WTC11 (cell line): ENCODE measurements around the gene RBM18. TPM values are rescaled to one million over a fixed set of nuclear protein-coding genes. Genes with fewer than 3 reads are reported as not detected.

Experiments used
- CREB1 ChIP-seq: sonication (generic); formaldehyde crosslinking; IDR thresholded peaks from 2 replicates; pipeline ENCODE4 v1.8.0; 2023; ENCODE audit warnings: mild to moderate bottlenecking, missing genetic modification reagents
- FOXP1 ChIP-seq: sonication (generic); formaldehyde crosslinking; IDR thresholded peaks from 2 replicates; pipeline ENCODE4 v1.8.0; 2022; ENCODE audit warnings: missing genetic modification reagents, mild to moderate bottlenecking, moderate library complexity, borderline replicate concordance
- NFE2L1 ChIP-seq: sonication (generic); formaldehyde crosslinking; IDR thresholded peaks from 2 replicates; pipeline ENCODE4 v1.8.1; 2023; ENCODE audit warnings: missing genetic modification reagents
- NFYB ChIP-seq: sonication (generic); formaldehyde crosslinking; conservative IDR thresholded peaks from 2 replicates; pipeline ENCODE4 v1.8.0; 2022; ENCODE audit warnings: low read depth, missing genetic modification reagents
- OVOL2 ChIP-seq: fragments of 250-450 bp; sonication (Bioruptor Pico); IDR thresholded peaks from 2 replicates; pipeline ENCODE4 v1.9.0; 2021; ENCODE audit warnings: mild to moderate bottlenecking, borderline replicate concordance
- RORB ChIP-seq: fragments of 250-450 bp; sonication (Bioruptor Pico); IDR thresholded peaks from 2 replicates; pipeline ENCODE4 v1.9.0; 2021; ENCODE audit warnings: mild to moderate bottlenecking
- SMAD4 ChIP-seq: sonication (generic); formaldehyde crosslinking; IDR thresholded peaks from 2 replicates; pipeline ENCODE4 v1.8.0; 2022; ENCODE audit warnings: mild to moderate bottlenecking, missing genetic modification reagents
- SP1 ChIP-seq: sonication (generic); formaldehyde crosslinking; conservative IDR thresholded peaks from 2 replicates; pipeline ENCODE4 v1.8.1; 2022; ENCODE audit warnings: missing genetic modification reagents
- TEAD4 ChIP-seq: sonication (generic); formaldehyde crosslinking; IDR thresholded peaks from 2 replicates; pipeline ENCODE4 v1.8.0; 2022; ENCODE audit warnings: mild to moderate bottlenecking, missing genetic modification reagents
- TP53 ChIP-seq: sonication (generic); formaldehyde crosslinking; IDR thresholded peaks from 2 replicates; pipeline ENCODE4 v1.8.1; 2023; ENCODE audit warnings: mild to moderate bottlenecking, missing genetic modification reagents
- ZNF138 ChIP-seq: sonication (generic); formaldehyde crosslinking; conservative IDR thresholded peaks from 2 replicates; pipeline ENCODE4 v1.8.1; 2022; ENCODE audit warnings: mild to moderate bottlenecking, moderate library complexity, missing genetic modification reagents
- ZNF219 ChIP-seq: sonication (generic); formaldehyde crosslinking; IDR thresholded peaks from 2 replicates; pipeline ENCODE4 v1.8.0; 2023; ENCODE audit warnings: missing genetic modification reagents, mild to moderate bottlenecking, borderline replicate concordance
- ZNF232 ChIP-seq: sonication (generic); formaldehyde crosslinking; IDR thresholded peaks from 2 replicates; pipeline ENCODE4 v1.8.0; 2022; ENCODE audit warnings: mild to moderate bottlenecking, missing genetic modification reagents
- ZNF671 ChIP-seq: fragments of 250-450 bp; sonication (Bioruptor Pico); IDR thresholded peaks from 2 replicates; pipeline ENCODE4 v1.8.0; 2021; ENCODE audit warnings: mild to moderate bottlenecking
- total RNA-seq: library from RNA; stranded (reverse); gene quantifications from 3 replicates; pipeline ENCODE4 v1.2.3, GENCODE V29; 2021
- TF ChIP-seq, protein P1 (sequence below): sonication (generic); formaldehyde crosslinking; IDR thresholded peaks from 2 replicates; pipeline ENCODE4 v1.8.0; 2022; ENCODE audit warnings: missing genetic modification reagents
- TF ChIP-seq, protein P2 (sequence below): fragments of 250-450 bp; sonication (Bioruptor Pico); IDR thresholded peaks from 2 replicates; pipeline ENCODE4 v2.1.2; 2022; ENCODE audit warnings: mild to moderate bottlenecking, moderate library complexity
- TF ChIP-seq, protein P3 (sequence below): fragments of 250-450 bp; sonication (Bioruptor Pico); IDR thresholded peaks from 2 replicates; pipeline ENCODE4 v1.9.0; 2021; ENCODE audit warnings: mild to moderate bottlenecking
- TF ChIP-seq, protein P4 (sequence below): sonication (generic); formaldehyde crosslinking; IDR thresholded peaks from 2 replicates; pipeline ENCODE4 v1.8.1; 2022; ENCODE audit warnings: mild to moderate bottlenecking, moderate library complexity, missing genetic modification reagents
- TF ChIP-seq, protein P5 (sequence below): sonication (generic); formaldehyde crosslinking; IDR thresholded peaks from 2 replicates; pipeline ENCODE4 v1.8.0; 2022; ENCODE audit warnings: mild to moderate bottlenecking, missing genetic modification reagents
- TF ChIP-seq, protein P6 (sequence below): sonication (generic); formaldehyde crosslinking; IDR thresholded peaks from 2 replicates; pipeline ENCODE4 v1.8.1; 2023; ENCODE audit warnings: mild to moderate bottlenecking, missing genetic modification reagents
- TF ChIP-seq, protein P7 (sequence below): sonication (generic); formaldehyde crosslinking; IDR thresholded peaks from 2 replicates; pipeline ENCODE4 v1.8.1; 2023; ENCODE audit warnings: mild to moderate bottlenecking, missing genetic modification reagents, moderate library complexity
- TF ChIP-seq, protein P8 (sequence below): sonication (generic); formaldehyde crosslinking; IDR thresholded peaks from 2 replicates; pipeline ENCODE4 v1.8.0; 2023; ENCODE audit warnings: missing genetic modification reagents

Gene RBM18
- total RNA-seq, 1 experiment from 2014 or later: 11.4 TPM

DNA sequence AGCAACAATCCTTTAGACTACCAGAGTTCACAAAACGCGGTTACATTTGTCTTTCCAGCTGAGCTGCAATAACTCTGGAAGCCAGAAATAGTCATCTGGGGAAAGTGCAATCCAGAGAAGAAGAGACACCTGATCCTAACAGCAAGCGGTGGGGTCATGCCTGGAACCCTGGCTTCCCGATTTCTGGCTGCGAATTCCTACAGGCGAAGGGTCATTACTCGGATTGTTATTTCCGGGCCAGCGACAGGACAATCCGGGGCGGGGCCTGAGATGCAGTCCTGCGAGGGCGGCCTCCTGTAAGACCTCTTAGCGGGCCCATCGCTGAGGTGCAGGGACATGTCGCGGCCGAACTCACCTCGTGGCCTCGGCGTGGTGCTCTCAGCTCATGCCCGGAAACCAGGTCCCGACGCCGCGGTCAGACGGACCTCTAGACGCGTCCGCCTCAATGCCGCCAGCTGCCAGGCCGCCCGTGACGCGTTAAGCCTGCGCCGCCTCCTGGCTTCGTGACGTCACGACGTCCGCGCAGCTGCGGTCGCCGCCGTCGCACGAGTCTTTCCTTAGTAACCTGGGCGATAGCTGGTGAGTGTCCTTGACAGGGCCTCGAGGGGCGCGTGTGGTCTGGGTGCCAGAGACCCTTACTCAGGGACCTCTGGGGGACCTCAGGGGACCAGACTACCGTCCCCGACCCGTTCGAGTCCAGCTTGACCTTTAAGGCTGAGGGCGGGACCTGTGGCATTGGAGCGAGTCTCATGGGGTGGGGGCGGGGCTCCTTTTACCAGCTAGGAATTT, at the start of gene RBM18, which contains the start of gene MRRF (continued):
- TF ChIP-seq, protein P1, sequence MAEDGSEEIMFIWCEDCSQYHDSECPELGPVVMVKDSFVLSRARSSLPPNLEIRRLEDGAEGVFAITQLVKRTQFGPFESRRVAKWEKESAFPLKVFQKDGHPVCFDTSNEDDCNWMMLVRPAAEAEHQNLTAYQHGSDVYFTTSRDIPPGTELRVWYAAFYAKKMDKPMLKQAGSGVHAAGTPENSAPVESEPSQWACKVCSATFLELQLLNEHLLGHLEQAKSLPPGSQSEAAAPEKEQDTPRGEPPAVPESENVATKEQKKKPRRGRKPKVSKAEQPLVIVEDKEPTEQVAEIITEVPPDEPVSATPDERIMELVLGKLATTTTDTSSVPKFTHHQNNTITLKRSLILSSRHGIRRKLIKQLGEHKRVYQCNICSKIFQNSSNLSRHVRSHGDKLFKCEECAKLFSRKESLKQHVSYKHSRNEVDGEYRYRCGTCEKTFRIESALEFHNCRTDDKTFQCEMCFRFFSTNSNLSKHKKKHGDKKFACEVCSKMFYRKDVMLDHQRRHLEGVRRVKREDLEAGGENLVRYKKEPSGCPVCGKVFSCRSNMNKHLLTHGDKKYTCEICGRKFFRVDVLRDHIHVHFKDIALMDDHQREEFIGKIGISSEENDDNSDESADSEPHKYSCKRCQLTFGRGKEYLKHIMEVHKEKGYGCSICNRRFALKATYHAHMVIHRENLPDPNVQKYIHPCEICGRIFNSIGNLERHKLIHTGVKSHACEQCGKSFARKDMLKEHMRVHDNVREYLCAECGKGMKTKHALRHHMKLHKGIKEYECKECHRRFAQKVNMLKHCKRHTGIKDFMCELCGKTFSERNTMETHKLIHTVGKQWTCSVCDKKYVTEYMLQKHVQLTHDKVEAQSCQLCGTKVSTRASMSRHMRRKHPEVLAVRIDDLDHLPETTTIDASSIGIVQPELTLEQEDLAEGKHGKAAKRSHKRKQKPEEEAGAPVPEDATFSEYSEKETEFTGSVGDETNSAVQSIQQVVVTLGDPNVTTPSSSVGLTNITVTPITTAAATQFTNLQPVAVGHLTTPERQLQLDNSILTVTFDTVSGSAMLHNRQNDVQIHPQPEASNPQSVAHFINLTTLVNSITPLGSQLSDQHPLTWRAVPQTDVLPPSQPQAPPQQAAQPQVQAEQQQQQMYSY (CRISPR knock-in tag): peak; percentile 68; the same call in 1 of the 2 replicates
- TF ChIP-seq ZNF138 (CRISPR knock-in tag) (0 out of 2 replicates have a peak, but pooled peaks have one; percentile 23), SMAD4 (CRISPR knock-in tag) (peak; percentile 83; the same call in 1 of the 2 replicates), CREB1 (CRISPR knock-in tag) (peak; percentile 97), ZNF219 (CRISPR knock-in tag) (peak; percentile 89; the same call in 1 of the 2 replicates), RORB (CRISPR knock-in tag) (no peak), TEAD4 (peak; percentile 79), SP1 (CRISPR knock-in tag) (peak; percentile 97), NFE2L1 (CRISPR knock-in tag) (peak; percentile 98), TP53 (CRISPR knock-in tag) (peak; percentile 81; the same call in 1 of the 2 replicates), ZNF671 (CRISPR knock-in tag) (no peak), FOXP1 (peak; percentile 99), OVOL2 (CRISPR knock-in tag) (no peak), ZNF232 (CRISPR knock-in tag) (peak; percentile 98), NFYB (CRISPR knock-in tag) (peak; percentile 56)
- TF ChIP-seq, protein P2, sequence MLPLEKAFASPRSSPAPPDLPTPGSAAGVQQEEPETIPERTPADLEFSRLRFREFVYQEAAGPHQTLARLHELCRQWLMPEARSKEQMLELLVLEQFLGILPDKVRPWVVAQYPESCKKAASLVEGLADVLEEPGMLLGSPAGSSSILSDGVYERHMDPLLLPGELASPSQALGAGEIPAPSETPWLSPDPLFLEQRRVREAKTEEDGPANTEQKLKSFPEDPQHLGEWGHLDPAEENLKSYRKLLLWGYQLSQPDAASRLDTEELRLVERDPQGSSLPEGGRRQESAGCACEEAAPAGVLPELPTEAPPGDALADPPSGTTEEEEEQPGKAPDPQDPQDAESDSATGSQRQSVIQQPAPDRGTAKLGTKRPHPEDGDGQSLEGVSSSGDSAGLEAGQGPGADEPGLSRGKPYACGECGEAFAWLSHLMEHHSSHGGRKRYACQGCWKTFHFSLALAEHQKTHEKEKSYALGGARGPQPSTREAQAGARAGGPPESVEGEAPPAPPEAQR (CRISPR knock-in tag): no peak
- TF ChIP-seq, protein P3, sequence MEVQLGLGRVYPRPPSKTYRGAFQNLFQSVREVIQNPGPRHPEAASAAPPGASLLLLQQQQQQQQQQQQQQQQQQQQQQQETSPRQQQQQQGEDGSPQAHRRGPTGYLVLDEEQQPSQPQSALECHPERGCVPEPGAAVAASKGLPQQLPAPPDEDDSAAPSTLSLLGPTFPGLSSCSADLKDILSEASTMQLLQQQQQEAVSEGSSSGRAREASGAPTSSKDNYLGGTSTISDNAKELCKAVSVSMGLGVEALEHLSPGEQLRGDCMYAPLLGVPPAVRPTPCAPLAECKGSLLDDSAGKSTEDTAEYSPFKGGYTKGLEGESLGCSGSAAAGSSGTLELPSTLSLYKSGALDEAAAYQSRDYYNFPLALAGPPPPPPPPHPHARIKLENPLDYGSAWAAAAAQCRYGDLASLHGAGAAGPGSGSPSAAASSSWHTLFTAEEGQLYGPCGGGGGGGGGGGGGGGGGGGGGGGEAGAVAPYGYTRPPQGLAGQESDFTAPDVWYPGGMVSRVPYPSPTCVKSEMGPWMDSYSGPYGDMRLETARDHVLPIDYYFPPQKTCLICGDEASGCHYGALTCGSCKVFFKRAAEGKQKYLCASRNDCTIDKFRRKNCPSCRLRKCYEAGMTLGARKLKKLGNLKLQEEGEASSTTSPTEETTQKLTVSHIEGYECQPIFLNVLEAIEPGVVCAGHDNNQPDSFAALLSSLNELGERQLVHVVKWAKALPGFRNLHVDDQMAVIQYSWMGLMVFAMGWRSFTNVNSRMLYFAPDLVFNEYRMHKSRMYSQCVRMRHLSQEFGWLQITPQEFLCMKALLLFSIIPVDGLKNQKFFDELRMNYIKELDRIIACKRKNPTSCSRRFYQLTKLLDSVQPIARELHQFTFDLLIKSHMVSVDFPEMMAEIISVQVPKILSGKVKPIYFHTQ: no peak
- TF ChIP-seq, protein P4, sequence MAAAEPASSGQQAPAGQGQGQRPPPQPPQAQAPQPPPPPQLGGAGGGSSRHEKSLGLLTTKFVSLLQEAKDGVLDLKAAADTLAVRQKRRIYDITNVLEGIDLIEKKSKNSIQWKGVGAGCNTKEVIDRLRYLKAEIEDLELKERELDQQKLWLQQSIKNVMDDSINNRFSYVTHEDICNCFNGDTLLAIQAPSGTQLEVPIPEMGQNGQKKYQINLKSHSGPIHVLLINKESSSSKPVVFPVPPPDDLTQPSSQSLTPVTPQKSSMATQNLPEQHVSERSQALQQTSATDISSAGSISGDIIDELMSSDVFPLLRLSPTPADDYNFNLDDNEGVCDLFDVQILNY (CRISPR knock-in tag): peak; percentile 75
- TF ChIP-seq, protein P5, sequence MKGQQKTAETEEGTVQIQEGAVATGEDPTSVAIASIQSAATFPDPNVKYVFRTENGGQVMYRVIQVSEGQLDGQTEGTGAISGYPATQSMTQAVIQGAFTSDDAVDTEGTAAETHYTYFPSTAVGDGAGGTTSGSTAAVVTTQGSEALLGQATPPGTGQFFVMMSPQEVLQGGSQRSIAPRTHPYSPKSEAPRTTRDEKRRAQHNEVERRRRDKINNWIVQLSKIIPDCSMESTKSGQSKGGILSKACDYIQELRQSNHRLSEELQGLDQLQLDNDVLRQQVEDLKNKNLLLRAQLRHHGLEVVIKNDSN: peak; percentile 83
- TF ChIP-seq, protein P6, sequence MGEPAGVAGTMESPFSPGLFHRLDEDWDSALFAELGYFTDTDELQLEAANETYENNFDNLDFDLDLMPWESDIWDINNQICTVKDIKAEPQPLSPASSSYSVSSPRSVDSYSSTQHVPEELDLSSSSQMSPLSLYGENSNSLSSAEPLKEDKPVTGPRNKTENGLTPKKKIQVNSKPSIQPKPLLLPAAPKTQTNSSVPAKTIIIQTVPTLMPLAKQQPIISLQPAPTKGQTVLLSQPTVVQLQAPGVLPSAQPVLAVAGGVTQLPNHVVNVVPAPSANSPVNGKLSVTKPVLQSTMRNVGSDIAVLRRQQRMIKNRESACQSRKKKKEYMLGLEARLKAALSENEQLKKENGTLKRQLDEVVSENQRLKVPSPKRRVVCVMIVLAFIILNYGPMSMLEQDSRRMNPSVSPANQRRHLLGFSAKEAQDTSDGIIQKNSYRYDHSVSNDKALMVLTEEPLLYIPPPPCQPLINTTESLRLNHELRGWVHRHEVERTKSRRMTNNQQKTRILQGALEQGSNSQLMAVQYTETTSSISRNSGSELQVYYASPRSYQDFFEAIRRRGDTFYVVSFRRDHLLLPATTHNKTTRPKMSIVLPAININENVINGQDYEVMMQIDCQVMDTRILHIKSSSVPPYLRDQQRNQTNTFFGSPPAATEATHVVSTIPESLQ: 0 out of 2 replicates have a peak, but pooled peaks have one; percentile 67
- TF ChIP-seq, protein P7, sequence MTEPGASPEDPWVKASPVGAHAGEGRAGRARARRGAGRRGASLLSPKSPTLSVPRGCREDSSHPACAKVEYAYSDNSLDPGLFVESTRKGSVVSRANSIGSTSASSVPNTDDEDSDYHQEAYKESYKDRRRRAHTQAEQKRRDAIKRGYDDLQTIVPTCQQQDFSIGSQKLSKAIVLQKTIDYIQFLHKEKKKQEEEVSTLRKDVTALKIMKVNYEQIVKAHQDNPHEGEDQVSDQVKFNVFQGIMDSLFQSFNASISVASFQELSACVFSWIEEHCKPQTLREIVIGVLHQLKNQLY: 0 out of 2 replicates have a peak, but pooled peaks have one; percentile 61
- TF ChIP-seq, protein P8, sequence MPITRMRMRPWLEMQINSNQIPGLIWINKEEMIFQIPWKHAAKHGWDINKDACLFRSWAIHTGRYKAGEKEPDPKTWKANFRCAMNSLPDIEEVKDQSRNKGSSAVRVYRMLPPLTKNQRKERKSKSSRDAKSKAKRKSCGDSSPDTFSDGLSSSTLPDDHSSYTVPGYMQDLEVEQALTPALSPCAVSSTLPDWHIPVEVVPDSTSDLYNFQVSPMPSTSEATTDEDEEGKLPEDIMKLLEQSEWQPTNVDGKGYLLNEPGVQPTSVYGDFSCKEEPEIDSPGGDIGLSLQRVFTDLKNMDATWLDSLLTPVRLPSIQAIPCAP: peak; percentile 95
